Activated naive CD4-positive, alpha-beta T cell treated with Interleukin-2 at 50 U/mL for 16 hours (primary cell): ENCODE data around the gene FRAT2.

Experiments used
- DNase-seq: peaks from one replicate; pipeline ENCODE4 v3.0.0-alpha.2; 2020

FRAT2 gene, protein sequence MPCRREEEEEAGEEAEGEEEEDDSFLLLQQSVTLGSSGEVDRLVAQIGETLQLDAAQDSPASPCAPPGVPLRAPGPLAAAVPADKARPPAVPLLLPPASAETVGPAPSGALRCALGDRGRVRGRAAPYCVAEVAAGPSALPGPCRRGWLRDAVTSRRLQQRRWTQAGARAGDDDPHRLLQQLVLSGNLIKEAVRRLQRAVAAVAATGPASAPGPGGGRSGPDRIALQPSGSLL

DNA sequence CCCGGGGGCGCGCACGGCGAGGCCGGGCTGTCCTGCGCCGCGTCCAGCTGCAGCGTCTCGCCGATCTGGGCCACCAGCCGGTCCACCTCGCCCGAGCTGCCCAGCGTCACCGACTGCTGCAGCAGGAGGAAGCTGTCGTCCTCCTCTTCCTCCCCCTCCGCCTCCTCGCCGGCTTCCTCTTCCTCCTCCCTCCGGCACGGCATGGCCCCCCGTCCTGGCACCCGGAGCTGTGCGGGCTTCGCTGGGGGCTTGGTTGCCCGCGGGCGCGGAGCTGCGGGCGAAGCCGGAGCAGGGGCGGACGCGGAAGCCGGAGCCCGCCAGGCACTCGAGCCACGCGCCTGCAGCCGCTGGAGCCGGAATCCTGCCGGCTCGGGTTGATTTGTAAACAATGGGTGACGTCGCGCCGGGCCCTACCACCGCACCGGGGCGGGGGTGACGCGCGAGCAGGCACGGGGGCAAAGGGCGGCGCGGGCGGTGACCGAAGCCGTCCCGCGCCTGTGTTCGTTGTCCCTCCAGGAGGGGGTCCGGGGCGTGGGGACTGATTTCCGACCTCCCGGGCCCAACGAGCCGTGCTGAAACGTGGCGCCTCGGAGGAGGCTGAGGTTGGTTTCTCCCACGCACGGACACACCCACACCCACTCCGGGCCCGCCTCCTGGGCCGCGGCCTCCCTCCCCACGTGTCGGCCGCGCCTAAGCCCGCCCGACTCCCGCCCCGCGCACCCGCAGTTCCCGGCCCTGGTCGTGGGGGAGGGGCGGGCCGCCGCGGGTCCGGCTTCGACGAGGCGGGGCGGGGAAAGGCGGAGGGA, at the start of gene FRAT2:
TSS of gene FRAT2 (minus strand) at position 360 of the 806 bp plus-strand sequence. CDS start at position 203, 157 bp downstream.
- peak; percentile 88 for DNase-seq

DNA sequence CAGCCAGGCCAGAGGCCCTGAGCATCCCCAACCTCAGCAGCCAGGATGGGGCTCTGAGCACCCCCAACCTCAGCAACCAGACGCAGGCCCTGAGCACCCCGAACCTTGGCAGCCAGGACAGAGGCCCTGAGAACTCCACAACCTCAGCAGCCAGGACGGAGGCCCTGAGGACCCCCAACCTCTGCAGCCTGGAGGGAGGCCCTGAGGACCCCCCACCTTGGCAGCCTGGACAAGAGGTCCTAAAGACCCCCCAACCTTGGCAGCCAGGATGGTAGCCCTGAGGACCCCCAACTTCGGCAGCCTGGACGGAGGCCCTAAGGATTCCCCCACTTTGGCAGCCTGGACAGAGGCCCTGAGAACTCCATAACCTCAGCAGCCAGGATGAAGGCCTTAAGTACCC, 49.6 kb upstream of the FRAT2 start:
- no peak for DNase-seq

DNA sequence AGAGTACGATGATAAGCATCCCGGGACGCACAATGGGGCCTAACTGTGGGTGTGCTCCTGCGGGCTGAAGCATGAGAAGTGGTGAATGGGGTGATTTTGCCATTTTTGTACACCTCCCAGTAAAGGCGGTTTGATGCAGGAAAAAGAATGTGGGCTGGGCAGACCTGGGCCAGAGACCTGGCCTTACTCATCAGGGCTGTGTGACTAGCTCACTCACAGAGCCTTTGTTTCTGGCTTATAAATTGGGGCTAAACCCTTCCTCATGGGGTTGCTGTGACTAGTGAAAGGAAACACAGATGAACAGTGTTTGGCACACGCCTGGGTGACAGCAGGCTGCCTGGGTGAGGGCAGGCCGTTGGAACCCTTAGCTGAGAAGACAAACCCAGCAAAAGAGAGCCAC, 48.6 kb upstream of the FRAT2 start:
- no peak for DNase-seq

DNA sequence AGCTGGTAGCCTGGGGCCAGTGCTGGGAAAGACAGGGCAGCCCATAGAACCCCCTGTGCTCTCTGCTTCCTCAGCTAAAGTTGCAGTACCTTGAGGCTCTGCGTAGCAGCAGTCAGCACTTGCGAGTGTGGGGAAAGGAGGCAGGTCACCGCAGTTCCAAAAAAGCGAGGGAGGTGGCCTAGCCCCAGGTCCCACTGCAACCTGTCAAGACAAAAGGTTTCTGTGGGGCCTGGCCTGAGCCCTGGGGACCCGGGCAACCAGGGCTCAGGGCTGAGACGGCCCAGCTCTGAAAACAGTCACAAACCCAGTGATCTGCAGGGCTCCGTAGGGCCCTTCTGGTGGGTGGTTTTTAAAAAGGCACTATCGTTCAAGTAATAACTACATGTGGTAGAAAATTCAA, 47.1 kb upstream of the FRAT2 start:
- DNase-seq: no peak

DNA sequence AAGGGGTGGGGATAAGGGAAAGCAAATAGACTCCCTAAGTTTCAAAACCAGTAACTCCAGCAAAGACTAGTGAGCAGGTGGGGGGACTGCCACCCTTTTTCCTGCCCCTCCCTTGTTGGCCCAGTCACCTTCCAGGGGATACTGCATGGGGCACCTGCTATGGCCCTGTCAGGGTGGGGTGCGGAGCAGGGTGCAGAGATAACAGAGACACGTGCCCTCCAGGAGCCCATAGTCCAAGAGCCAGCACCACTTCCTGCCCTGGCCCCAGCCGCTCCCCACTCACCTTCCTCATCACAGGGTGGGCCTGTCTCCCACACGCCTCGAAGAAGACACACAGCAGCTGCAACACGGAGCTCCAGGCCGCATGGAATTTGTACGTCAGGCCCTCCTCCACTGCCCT, 46.0 kb upstream of the FRAT2 start:
- no peak for DNase-seq

DNA sequence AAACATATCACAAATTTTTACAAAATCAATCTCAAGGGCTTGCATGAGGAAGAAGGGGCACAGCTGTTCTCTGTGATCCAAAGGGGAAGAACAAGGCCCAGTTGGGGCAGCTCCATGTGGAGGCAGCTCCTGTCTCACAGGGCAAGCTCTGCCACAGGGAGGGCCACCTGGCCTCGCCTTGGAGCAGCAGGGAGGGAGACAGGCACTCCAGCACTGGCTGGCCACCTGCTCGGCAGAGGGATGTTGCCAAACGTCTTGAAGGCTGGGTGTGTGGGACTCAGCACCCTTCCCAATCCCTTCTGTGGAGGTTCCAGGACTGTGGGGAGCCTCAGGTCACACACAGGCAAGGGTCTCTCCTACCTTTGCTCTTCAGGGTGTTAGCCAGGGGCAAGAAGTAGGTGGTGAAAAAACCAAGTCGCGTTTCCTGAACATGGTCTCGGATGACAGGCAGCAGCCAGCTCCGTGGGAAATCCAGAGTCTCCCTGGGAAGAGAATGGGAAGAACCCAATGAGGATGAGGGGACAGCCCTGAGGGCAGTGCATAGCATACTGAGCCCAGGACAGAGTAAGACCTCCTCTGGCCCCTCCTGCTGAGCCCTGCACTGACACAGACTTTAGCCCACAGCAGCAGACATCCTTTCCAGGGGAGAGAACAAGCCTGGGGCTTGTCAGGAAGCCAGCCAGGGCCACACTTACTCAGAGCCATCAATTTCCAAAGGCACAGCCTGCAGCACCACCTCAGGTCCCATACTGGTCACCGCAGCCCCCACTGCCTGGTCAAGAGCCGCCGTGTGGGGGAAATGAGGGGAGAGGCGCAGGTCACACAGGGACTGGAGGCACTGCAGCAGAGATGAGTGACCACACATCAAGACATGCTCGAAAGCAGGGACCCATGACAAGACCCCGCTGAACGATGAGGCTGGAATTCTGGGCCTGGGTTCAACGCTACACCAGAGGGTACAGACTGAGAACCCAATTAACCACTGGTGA, 44.7 kb upstream of the FRAT2 start:
- DNase-seq: no peak

DNA sequence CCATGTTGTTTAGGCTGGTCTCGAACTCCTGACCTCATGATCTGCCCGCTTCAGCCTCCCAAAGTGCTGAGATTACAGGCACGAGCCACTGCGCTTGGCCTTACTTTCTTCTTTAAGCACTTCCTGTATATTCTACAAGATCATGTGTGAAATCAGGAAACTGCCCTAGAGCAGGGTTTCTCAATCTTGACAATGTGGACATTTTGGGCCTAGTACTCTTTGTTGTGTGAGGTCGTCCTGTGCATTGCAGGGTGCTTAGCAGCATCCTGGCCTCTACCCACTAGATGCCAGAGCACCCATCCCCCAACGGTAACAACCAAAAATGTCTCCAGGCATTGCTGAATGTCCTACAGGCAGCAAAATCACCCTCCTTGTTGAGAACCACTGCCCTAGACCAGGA, 41.9 kb upstream of the FRAT2 start:
- DNase-seq: no peak

DNA sequence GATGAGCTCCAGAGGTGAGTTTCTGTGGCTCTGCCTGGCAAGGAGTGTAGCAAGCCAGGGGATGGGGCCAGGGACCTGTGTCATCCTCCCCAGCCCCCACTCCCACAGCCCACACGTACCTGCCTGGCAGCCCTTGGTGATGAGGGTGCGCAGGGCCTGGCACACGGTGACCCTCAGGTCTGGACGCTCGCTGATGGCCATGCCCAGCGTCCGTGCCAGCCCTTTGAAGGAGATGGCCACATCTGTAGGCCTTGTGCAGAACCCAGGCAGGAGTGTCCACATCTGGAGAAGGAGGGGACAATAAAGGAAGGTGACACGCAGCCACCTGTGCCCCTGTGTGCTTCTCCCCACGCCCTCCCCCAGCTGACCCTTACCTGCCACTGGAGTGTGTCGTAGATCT, 38.9 kb upstream of the FRAT2 start:
- no peak for DNase-seq

DNA sequence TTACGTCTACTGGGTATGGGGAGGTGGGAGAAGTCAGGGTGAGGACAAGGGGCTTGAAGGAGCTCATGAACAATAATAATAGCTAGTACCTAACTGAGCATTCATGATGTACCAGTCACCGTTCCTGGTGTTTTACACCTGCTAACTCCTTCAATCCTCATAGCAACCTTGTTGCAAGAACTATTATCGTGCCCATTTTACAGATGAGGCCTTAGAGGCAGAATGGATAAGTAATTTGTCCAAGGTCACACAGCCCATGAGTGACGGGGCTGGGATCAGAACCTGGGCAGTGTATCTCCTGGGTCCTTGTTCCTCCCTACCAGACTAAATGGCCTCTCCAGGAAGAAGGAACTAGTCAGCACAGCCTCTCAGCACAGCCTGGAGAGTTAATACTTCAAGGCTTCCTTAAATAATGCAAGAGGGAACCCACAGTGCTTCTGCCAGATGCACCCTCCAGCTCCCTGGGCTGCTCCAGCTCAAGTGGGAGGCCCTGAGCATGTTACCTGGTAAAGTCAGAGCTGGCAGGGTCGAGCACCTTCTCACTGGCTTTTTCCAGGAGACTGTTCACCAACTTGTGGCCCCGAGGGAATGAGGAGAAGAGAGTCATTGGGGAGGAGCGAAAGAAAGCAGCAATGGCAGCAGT, 37.8 kb upstream of the FRAT2 start:
- DNase-seq: no peak

DNA sequence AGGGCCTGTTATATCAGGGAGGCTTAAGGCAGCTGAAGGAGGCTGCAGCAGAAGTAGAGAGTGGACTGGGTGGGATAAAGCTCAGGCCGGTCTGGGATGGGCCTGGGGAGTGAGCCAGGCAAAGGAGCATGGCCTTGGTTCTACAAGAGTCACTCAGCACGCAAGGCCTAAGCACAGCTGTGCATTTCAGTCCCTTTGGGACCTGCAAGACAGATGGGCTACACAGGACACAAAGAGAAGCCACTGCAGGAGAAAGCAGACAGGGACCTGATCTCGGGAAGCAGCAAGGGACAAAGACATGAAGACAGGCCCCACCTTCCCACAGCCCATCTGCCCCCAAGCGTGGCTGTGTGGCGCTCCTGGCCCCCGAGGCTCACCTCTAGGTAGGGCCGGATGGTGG, 37.2 kb upstream of the FRAT2 start:
- no peak for DNase-seq

DNA sequence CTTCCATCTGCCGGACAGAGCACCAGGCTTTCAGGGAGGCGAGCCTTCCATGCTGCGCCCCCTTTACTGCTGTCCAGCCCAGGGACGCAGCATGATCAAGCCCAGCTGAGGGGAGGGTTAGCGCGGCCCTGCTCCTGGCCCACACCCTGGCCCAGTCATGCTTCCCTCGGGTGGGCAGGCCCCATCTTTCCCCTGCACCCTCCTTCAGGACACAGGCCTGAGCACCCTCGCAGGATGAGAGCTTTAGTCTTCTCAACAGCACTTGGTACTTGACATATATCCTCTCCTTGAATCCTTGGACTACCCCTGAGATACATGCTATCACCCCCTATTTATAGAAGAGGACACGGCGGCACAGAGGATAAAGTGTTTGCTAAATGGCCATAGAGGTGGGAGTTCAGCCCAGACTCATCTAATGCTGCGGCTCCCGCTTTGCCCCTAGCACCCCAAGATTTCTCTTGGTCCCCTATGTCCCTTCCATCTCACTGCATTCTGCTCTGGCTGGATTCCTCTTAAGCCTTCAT, 32.7 kb upstream of the FRAT2 start:
- DNase-seq: no peak

DNA sequence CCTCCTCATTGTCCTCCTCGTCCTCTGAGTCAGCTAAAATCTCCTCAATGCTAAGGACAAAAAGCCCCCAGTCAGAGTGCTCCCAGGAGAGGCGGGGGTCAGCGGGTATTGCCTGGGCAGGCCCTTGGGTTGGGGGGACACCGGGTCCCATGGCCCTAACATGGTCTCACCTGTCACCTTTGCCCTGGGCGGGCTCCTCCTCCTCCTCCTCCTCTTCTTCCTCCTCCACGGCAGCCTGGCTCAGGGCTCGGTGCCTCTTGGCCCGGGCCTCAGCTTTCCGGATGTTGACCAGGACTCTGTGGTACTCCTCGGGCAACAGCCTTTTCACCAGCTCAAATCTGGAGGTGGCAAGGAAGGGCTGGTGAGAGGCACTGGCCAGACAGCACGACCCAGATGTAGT, 32.0 kb upstream of the FRAT2 start:
- no peak for DNase-seq

DNA sequence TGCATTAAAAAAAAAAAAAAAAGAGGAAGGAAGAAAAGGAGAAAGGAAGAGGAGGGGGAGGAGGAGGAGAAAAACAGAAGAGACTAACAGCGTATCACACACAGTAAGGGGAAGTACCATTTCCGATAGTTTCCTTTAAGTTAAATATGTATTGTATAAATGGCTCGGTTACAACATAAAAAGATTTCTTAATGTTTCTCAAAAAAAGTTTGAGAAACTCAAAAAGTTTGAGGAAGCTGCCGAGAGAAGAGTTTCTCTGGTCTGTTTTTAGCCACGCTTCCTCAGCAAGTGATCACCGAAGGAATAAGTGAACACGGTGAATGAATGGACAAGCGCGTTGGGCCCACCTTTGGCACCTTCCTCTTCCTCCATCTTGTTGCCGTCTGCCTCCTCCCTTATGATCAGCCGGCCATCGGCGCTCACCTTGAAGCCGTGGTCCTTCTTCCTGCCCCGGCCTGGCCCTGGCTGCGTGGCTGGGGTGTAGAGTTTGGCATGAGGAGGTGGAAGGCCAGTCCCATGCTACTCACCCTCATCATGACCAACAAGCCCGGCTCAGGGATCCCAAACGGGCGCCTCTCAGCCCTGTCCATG, 31.3 kb upstream of the FRAT2 start:
- DNase-seq: no peak

DNA sequence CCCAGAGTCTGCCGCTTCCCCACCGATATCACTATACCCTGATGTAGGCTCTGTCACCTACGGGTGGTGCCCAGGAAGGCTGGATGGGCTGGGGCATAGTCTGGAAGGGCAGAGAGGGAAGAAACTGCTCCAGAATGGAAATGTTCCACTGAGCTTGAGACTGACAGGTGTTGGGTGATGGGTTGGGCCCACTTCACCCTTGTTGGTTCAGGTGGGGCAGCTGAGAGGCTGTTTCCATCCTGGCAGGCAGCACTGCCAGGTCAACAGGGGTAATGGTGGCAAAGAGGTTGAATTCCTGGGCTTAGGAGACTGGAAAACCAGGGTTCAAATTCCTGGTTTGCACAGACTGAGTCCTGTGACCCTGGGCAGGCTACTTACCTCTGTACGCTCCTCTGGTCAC, 28.5 kb upstream of the FRAT2 start:
- DNase-seq: no peak

DNA sequence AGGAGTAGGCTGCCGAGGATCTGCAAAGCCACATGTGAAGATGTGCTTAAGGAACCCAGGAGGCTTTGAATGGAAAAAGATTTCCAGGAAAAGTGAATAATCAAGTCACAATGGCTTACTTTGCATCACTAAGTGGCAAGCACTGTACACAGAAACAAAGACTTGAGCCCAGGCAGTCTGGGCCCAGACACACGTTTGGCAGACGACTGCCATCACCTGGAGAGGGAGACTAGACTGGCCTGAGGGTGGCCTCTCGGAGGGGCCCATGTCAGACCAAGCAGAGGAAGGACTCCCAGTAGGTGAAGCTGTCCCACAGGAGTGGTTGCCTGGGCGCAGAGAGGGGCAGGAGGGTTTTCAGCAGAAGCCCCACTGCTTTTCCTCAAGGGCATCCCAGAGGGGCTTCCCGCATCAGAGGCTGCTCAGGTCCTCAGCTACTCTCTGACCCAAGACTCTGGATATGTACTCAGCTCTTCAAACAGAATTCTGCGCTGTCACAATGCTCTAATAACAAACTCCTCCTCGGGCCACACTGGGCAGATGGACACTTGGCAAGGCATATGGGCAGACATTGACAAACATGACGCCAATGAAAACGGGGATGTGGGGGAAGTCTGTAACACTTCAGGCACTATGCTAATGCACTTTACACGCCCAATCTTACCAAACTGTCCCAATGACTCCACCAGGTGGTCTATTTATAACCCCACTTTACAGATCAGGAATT, 27.9 kb upstream of the FRAT2 start:
- DNase-seq: no peak

DNA sequence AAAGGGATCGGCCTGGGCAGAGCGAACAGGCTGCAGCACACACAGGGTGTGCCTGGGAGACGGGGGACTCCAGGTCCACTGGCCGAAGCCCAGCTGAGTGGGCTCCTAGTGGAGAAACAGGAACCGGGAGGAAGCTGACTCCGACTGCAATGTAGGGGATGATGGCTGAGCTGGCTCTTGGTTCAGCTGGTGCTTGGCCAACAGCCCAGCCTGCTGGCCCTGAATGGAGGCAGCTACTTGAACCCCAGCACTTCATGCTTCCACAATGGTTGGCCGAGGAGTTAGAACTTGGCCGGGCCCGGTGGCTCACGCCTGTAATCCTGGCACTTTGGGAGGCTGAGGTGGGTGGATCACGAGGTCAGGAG, 27.0 kb upstream of the FRAT2 start:
- no peak for DNase-seq

DNA sequence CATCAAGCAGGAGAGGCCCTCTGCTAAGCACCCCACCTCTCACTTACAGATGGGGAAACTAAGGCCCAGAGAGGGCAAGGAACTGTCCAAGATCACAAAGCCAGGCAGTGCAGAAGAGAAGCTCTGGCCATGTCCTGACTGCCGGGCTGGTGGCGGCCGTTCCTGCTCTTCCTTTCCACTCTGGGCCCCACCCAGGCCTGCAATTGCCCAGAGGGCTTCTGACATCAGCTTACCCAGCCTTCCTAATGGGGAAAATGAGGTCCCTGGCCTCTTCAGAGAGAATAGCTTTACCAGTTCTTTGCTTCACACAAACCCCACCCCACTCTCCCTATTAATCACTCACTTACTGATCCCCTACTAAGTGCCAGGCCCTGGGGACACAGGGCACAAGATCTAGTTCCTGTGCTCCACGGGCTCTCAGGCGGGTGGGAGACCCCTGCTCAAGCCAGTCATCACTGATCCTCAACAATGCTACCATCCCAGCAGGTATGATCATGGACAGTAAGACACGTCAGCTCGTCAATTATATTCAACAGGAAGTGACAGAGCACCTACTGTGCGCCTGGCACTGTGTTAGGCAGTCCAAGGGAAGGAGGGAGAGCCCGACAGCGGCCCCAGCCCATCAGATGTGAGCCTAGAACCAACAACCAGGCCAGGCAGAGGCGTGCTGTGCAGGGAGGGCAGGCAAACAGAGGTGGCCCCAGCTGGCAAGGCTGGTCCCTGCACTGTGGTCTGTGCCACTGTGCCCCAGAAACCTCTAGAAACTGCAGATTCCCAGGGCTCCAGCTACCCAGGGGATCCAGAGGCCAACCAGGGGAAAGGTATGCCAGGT, 26.4 kb upstream of the FRAT2 start:
- no peak for DNase-seq

DNA sequence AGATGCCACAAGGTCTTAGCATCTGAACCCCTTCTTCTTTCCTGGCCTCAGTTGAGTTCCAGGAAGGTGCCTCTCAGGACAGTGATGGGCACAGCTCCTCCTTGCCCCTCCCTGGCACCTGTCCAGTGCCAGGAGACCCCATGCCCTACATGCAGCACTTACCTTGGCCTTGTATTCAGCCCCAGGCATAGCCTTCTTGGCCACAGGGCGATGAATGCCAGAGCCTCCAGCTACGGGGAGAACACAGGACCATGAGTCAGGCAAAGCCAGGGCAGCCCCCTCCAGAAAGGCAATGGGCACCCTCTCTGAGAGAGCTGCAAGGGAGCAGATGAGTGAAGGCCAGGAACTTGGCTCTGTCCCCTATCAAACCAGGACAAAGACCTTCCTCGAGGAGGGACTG, 24.3 kb upstream of the FRAT2 start:
- no peak for DNase-seq

DNA sequence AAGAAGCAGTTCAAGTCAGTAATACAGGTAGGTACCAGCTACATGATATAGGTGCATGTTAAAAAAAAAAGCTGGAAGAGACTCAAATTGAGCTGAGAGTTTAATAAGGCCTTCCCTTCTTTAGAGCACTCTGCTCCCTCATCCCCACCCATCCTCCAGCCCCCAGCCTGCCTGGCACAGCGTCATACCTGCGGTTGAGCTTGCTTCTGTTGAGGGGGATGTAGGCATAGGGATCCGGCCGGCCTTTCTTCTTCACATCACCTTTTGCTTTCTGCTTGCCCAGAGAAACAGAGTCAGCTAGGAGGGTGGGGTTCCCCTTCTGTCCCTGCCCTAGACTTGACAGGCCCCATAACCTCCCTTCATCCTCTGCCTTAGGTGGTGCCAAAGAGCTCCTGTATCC, 23.8 kb upstream of the FRAT2 start:
- no peak for DNase-seq

DNA sequence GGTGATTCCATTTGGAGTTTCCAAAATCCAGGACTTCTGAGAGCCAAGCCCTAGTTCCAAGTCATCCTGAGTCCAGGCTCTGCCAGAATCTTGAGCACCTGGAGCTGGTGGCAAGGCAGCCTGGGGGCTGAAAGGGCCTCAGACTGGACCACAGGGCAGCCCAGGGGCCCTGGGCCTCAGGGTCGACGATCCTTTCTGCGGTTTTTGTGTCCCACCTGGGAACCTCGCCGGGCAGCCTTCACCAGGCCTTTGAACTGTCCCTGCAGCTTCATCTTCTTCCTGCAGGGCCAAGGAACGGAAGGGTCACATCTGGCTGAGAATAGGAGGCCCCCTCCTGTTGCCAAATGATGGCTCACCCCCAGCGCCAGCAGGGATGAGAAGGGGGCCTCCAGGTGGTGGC, 22.4 kb upstream of the FRAT2 start:
- DNase-seq: no peak
